ENCODE results near the gene KRTAP5-11. TPM values are rescaled to one million over a fixed set of nuclear protein-coding genes. Genes with fewer than 3 reads are reported as not detected.
"Not testable (repeated sequence)": the region's sequence is repeated elsewhere in the genome, so short reads cannot be mapped to it uniquely, and the experiment has no call there.

KRTAP5-11 gene
- total and polyA plus RNA-seq, 2 of the 8 experiments (the other 6 are each of a cell fraction or from before 2014, with no cell fraction given), result not detected

DNA sequence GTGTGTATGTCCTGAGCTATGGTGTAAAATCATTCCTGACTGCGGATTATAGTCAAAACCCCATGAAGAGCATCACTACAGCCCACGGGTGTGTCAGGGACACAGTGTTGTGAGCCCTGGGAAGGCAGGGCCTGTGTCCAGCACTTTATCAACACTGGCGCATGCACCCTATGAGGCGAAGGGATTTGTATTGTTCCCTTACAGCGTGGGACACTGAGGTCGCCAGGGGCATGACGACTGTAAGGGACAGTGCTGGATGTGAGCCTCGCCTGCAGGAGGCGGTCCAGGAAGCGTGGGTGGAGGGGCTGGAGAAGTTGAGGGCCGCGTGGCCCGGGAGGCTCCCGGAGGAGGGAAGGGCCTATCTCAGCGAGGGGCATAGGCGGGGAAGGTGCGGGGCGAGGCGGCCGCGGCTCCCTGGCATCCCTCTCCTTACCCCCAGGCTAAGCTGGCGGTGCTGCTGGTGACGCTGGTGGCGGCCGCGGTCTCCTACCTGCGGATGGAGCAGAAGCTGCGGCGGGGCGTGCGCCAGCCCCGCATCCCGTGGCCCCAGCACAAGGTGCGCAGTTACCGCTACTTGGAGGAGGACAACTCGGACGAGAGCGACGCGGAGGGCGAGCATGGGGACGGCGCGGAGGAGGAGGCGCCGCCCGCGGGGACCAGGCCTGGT is 24.3 kb upstream of the KRTAP5-11 start:
- H2BK120ac ChIP-seq (replicated peaks; ENCODE audit: low read depth, low read length); H2AK5ac ChIP-seq (ENCODE audit: low read depth, low read length); H2BK15ac ChIP-seq (ENCODE audit: low read length); H3K36me3 ChIP-seq (ENCODE audit: control insufficient read depth in 2 of 4, insufficient read depth in 4 of 4, low read length in 3 of 4); H3K14ac ChIP-seq (ENCODE audit: insufficient read length); POLR2A ChIA-PET (ENCODE audit: partially characterized antibody); H3K79me1 ChIP-seq (ENCODE audit: low read depth, low read length); H3K9me3 ChIP-seq (ENCODE audit: insufficient read depth in 2 of 2, low read depth in 1 of 2, low read length in 1 of 2); H4K91ac ChIP-seq (replicated peaks; ENCODE audit: insufficient read length, low read length); H3K23ac ChIP-seq (ENCODE audit: insufficient read length); H3K56ac ChIP-seq (replicated peaks; ENCODE audit: insufficient read length, low read depth, low read length); H4K20me1 ChIP-seq (replicated peaks in 1 of 2; ENCODE audit: control insufficient read depth in 1 of 2, insufficient read depth in 2 of 2, low read length in 2 of 2); H2BK20ac ChIP-seq (ENCODE audit: low read length); FAIRE-seq; H3K4ac ChIP-seq (replicated peaks; ENCODE audit: insufficient read length, low read depth, low read length); H2AFZ ChIP-seq (ENCODE audit: low read length); H3K18ac ChIP-seq (ENCODE audit: extremely low read depth, low read length); H2BK5ac ChIP-seq (ENCODE audit: low read depth, low read length); H3K9ac ChIP-seq (replicated peaks in 1 of 4; ENCODE audit: extremely low read depth in 1 of 4, low read depth in 3 of 4, low read length in 3 of 4); H3K23me2 ChIP-seq (ENCODE audit: low read depth, low read length); H3K4me1 ChIP-seq (replicated peaks in 1 of 4; ENCODE audit: control insufficient read depth in 3 of 4, insufficient read depth in 4 of 4, low read length in 3 of 4); H3K79me2 ChIP-seq (ENCODE audit: control insufficient read depth in 1 of 2, insufficient read depth in 2 of 2, low read length in 2 of 2); H3K27ac ChIP-seq (ENCODE audit: low read depth, low read length); H2BK12ac ChIP-seq (ENCODE audit: low read depth, low read length); H4K5ac ChIP-seq (ENCODE audit: insufficient read length, low read depth, low read length): not testable (repeated sequence)
- WGBS, 2 experiments (ENCODE audit: extremely low coverage in 1 of 2, insufficient coverage in 1 of 2, insufficient read length in 1 of 2, insufficient replicate concordance in 2 of 2, low coverage in 1 of 2, low lambda C conversion rate in 2 of 2, missing lambda C conversion rate in 1 of 2), result 14% methylated on average over 29 of the region's 48 CpGs; no CpG with 5 or more reads in 1 of the 2 experiments
- DNase-seq (ENCODE audit: low read depth in 1 of 2, low spot score in 2 of 2), result peak in 1 of 2 experiments; percentile 66
- CTCF ChIA-PET (ENCODE audit: partially characterized antibody), result interaction anchor here (1.2 kb wide), 1 partner anchor 123 kb away, joined by 3 read pairs; no protein-coding TSS in a partner anchor
- Histone ChIP-seq H3K4me2 (ENCODE audit: insufficient read depth in 1 of 2, low read depth in 2 of 2, low read length in 2 of 2) (peak overlapping the region; percentile 71 to 84), H3K27me3 (replicated peaks in 1 of 4; ENCODE audit: control insufficient read depth in 3 of 4, extremely low read depth in 1 of 4, insufficient read depth in 3 of 4, low read length in 3 of 4) (peaks cover 9 to 23% (median 16%) of the 10 kb centered on the region in 4 experiments), H3K4me3 (ENCODE audit: extremely low read depth in 1 of 4, insufficient read depth in 2 of 4, low read depth in 3 of 4, low read length in 4 of 4) (peak overlapping the region; percentile 38 to 73 (median 40)), H4K8ac (ENCODE audit: extremely low read depth, insufficient read depth, low read length) (peak overlapping the region; percentile 51; the same call in 1 of the 2 replicates)
- TF ChIP-seq, protein P1, sequence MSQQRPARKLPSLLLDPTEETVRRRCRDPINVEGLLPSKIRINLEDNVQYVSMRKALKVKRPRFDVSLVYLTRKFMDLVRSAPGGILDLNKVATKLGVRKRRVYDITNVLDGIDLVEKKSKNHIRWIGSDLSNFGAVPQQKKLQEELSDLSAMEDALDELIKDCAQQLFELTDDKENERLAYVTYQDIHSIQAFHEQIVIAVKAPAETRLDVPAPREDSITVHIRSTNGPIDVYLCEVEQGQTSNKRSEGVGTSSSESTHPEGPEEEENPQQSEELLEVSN (IDR thresholded peaks at IDR 0.05), result 0 out of 2 replicates have a peak, but pooled peaks have one; percentile 46
- TF ChIP-seq, protein P2, sequence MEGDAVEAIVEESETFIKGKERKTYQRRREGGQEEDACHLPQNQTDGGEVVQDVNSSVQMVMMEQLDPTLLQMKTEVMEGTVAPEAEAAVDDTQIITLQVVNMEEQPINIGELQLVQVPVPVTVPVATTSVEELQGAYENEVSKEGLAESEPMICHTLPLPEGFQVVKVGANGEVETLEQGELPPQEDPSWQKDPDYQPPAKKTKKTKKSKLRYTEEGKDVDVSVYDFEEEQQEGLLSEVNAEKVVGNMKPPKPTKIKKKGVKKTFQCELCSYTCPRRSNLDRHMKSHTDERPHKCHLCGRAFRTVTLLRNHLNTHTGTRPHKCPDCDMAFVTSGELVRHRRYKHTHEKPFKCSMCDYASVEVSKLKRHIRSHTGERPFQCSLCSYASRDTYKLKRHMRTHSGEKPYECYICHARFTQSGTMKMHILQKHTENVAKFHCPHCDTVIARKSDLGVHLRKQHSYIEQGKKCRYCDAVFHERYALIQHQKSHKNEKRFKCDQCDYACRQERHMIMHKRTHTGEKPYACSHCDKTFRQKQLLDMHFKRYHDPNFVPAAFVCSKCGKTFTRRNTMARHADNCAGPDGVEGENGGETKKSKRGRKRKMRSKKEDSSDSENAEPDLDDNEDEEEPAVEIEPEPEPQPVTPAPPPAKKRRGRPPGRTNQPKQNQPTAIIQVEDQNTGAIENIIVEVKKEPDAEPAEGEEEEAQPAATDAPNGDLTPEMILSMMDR (IDR thresholded peaks at IDR 0.05; ENCODE audit: control extremely low read depth in 1 of 3, insufficient read depth in 1 of 3, low read depth in 1 of 3, low read length in 3 of 3), result peak in 1 of 3 experiments; percentile 17; a peak in 1 of 4 replicates
- TF ChIP-seq, protein P3, sequence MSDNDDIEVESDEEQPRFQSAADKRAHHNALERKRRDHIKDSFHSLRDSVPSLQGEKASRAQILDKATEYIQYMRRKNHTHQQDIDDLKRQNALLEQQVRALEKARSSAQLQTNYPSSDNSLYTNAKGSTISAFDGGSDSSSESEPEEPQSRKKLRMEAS (IDR thresholded peaks at IDR 0.05), result peak; percentile 29; the same call in 1 of the 2 replicates
- TF ChIP-seq EZH2 (IDR thresholded peaks at IDR 0.05; ENCODE audit: low read depth, low read length, severe bottlenecking), result peak; percentile 60

Data from H1 (cell line).